Gastroesophageal sphincter (tissue), 3 donors: ENCODE results near the gene CD36.

Source experiments
- CTCF ChIP-seq, 4 experiments: fragments of 200-600 bp in 2 of 4; fragments of 450-650 bp in 2 of 4; sonication (generic) in 1 of 4; IDR thresholded peaks; one replicate each; pipeline ENCODE4 v1.5.1; 2017 to 2019; ENCODE audit warnings: antibody characterized with exemption in 4 of 4, mild to moderate bottlenecking in 2 of 4, moderate library complexity in 2 of 4
- EP300 ChIP-seq: sonication (generic); formaldehyde crosslinking; IDR thresholded peaks from one replicate; pipeline ENCODE4 v1.6.1; 2017; ENCODE audit warnings: antibody characterized with exemption, mild to moderate bottlenecking

DNA sequence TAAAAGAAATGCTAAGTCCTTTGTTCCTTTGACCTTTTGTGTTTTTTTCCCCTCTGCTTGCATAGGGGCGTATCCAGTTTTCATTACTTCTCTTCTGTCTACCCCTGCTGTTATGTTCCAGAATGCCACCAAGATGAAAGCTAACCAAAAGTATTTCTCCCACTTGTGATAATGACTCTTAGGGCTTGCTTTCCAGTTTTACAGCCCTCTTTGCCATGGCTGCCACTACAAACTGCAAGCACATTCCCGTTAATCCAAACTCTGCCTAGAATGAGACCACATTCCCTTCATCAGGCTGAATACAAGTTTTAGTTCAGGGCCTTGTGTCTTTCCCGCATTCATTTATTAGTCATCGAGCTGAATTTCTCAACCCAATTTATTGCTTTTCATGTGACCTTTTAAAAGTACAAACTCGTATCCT is 23.6 kb upstream of the CD36 start:
- TF ChIP-seq CTCF (IDR thresholded peaks at IDR 0.05) (no peak), EP300 (no peak)
